K562 (cell line): Measurements from ENCODE around the gene MSH2. TPM values are rescaled to one million over a fixed set of nuclear protein-coding genes. Genes with fewer than 3 reads are reported as not detected.

Experiments used
- ATAC-seq: fragments of 200-7000 bp; cut with Tn5 transposase; 3 replicates; pipeline ENCODE4 v1.9.1; 2020; ENCODE audit warnings: moderate library complexity
- BruUV-seq: library from RNA; stranded (reverse); fragments of 400-500 nt; replicated peaks from 2 replicates; lab custom pipeline; 2021; lab: Mats Ljungman, UMichigan
- CTCF ChIA-PET: fragments of 300-600 bp; formaldehyde crosslinking; extraction: SDS; loops from one replicate; lab custom pipeline; 2021; ENCODE audit warnings: low intra/inter-chr PET ratio; lab: Yijun Ruan, JAX
- POLR2A ChIA-PET: fragments of 300-600, 350-650 bp; sonication (Branson Sonifier 250); formaldehyde crosslinking; extraction: SDS; loops from one replicate; lab custom pipeline; 2021; ENCODE audit warnings: antibody characterized with exemption, inconsistent platforms; lab: Yijun Ruan, JAX
- DNase-seq, 4 experiments: peaks; one replicate each; pipeline versions ENCODE4 v3.0.0 to v3.0.0-alpha.2; 2011 to 2018; ENCODE audit warnings: low spot score in 3 of 4, mixed read lengths in 3 of 4; ENCODE audit errors: extremely low read depth in 1 of 4
- FAIRE-seq: peaks from 2 replicates; lab custom pipeline; 2011; peaks lifted over from hg19 to GRCh38; lab: Jason Lieb, UNC
- H2AFZ ChIP-seq: 2 replicates; pipeline ENCODE4 v1.6.0; 2011; ENCODE audit warnings: low read depth, low read length, control low read depth, inconsistent platforms
- H3K27ac ChIP-seq: fragments of 200-600 bp; 3 replicates; pipeline ENCODE4 v1.8.0; 2011; ENCODE audit warnings: low read depth, mild to moderate bottlenecking, control low read depth, inconsistent platforms, low read length, moderate library complexity, mixed read lengths; ENCODE audit errors: extremely low read depth
- H3K27me3 ChIP-seq, 2 experiments: fragments of 300-600 bp in 1 of 2; 2 replicates in 1 of 2; 3 replicates in 1 of 2; pipeline versions ENCODE4 v1.6.0 to v1.8.0; 2011; ENCODE audit warnings: inconsistent platforms in 2 of 2, low read length in 2 of 2, mild to moderate bottlenecking in 1 of 2, mixed read lengths in 1 of 2, moderate library complexity in 1 of 2; ENCODE audit not compliant: control insufficient read depth in 2 of 2, insufficient read depth in 2 of 2
- H3K36me3 ChIP-seq: fragments of 300-600 bp; 3 replicates; pipeline ENCODE4 v1.8.0; 2011; ENCODE audit warnings: mild to moderate bottlenecking, low read length, inconsistent platforms; ENCODE audit not compliant: control insufficient read depth, insufficient read depth
- H3K4me1 ChIP-seq, 2 experiments: fragments of 200-600 bp in 1 of 2; replicated peaks in 1 of 2; 2 replicates in 1 of 2; 3 replicates in 1 of 2; pipeline versions ENCODE4 v1.5.1 to v1.8.0; 2011; ENCODE audit warnings: inconsistent platforms in 2 of 2, low read length in 2 of 2, mild to moderate bottlenecking in 1 of 2, mixed read lengths in 1 of 2, moderate library complexity in 1 of 2; ENCODE audit not compliant: control insufficient read depth in 2 of 2, insufficient read depth in 2 of 2
- H3K4me2 ChIP-seq: 2 replicates; pipeline ENCODE4 v1.6.1; 2011; ENCODE audit warnings: low read length, control low read depth, inconsistent platforms, mixed read lengths; ENCODE audit not compliant: insufficient read depth
- H3K4me3 ChIP-seq: fragments of 200-600 bp; sonication (generic), shearing (Covaris generic); 2 replicates; pipeline ENCODE4 v1.5.1; 2016; ENCODE audit warnings: control low read depth, inconsistent platforms
- H3K79me2 ChIP-seq: fragments of 200-600 bp; 3 replicates; pipeline ENCODE4 v1.8.0; 2011; ENCODE audit warnings: low read length, inconsistent platforms; ENCODE audit not compliant: control insufficient read depth, insufficient read depth
- H3K9ac ChIP-seq, 2 experiments: 2 replicates each; pipeline versions ENCODE4 v1.6.0 to v1.6.1; 2011; ENCODE audit warnings: low read depth in 2 of 2, low read length in 2 of 2, control low read depth in 1 of 2, inconsistent platforms in 1 of 2, mild to moderate bottlenecking in 1 of 2, mixed read lengths in 1 of 2; ENCODE audit not compliant: insufficient read depth in 1 of 2
- H3K9me1 ChIP-seq: one replicate; pipeline ENCODE4 v1.6.0; 2011; ENCODE audit warnings: inconsistent platforms, mild to moderate bottlenecking, low read length, moderate library complexity; ENCODE audit not compliant: control insufficient read depth, insufficient read depth
- H3K9me3 ChIP-seq: replicated peaks from 2 replicates; pipeline ENCODE4 v1.5.1; 2011; ENCODE audit warnings: low read depth, low read length, inconsistent platforms; ENCODE audit not compliant: control insufficient read depth, insufficient read depth
- H4K20me1 ChIP-seq: replicated peaks from 2 replicates; pipeline ENCODE4 v1.6.1; 2011; ENCODE audit warnings: low read length, inconsistent platforms, mixed read lengths; ENCODE audit not compliant: control insufficient read depth, insufficient read depth
- ESRRA ChIP-seq: fragments of 450-650 bp; IDR thresholded peaks from 2 replicates; pipeline ENCODE4 v1.6.1; 2014; ENCODE audit warnings: low read depth, mild to moderate bottlenecking, moderate library complexity, borderline replicate concordance
- GABPB1 ChIP-seq: sonication (generic); formaldehyde crosslinking; IDR thresholded peaks from 2 replicates; pipeline ENCODE4 v1.8.0; 2022; ENCODE audit warnings: mild to moderate bottlenecking, missing genetic modification reagents
- POLR3A ChIP-seq: IDR thresholded peaks from 2 replicates; pipeline ENCODE4 v1.6.1; 2011; ENCODE audit warnings: borderline replicate concordance, mild to moderate bottlenecking, moderate library complexity; ENCODE audit not compliant: insufficient read length, insufficient read depth; ENCODE audit errors: extremely low read depth
- ZNF324 ChIP-seq: fragments of 250-450 bp; sonication (Bioruptor Pico); IDR thresholded peaks from 2 replicates; pipeline ENCODE4 v1.4.0; 2020; ENCODE audit warnings: mild to moderate bottlenecking
- ZNF347 ChIP-seq: fragments of 450-650 bp; formaldehyde crosslinking; IDR thresholded peaks from 2 replicates; pipeline ENCODE4 v1.4.0; 2020; ENCODE audit warnings: low read depth, mild to moderate bottlenecking, moderate library complexity
- ZNF408 ChIP-seq: fragments of 250-450 bp; sonication (Bioruptor Pico); IDR thresholded peaks from 2 replicates; pipeline ENCODE4 v1.4.0; 2020; ENCODE audit warnings: low read depth, mild to moderate bottlenecking, moderate library complexity
- WGBS: fragments of 100-300 bp; shearing (Covaris generic); methylation state at CpG from one replicate; pipeline ENCODE4 v1.1.6; 2016; ENCODE audit warnings: low coverage, mixed read lengths; ENCODE audit not compliant: insufficient coverage; ENCODE audit errors: missing lambda C conversion rate; 5-methylcytosine and 5-hydroxymethylcytosine counted together
- in situ Hi-C: fragments of 300-500 bp; cut with MboI; formaldehyde crosslinking; loops from 4 replicates; pipeline ENCODE4 v1.15.0; 2018; ENCODE audit warnings: inconsistent platforms, mixed read lengths
- intact Hi-C: fragments of 100-400 bp; cut with micrococcal nuclease; formaldehyde crosslinking; loops from 2 replicates; pipeline ENCODE4 v1.14.2; 2022
- polyA plus RNA-seq, 8 experiments: library from polyadenylated mRNA; depleted of rRNA in 4 of 8; stranded (reverse) in 5 of 8; unstranded in 3 of 8; fragments of >200 nt; fragmentation: Nextera tagmentation in 2 of 8; fragmentation: Illumina TruSeq in 1 of 8; extraction: Ambion mirVana in 2 of 8; extraction: Trizol in 1 of 8; gene quantifications; 2 replicates each; pipeline versions ENCODE4 v1.2.1 to v1.2.3, GENCODE V29; 2011 to 2014; ENCODE audit warnings: inconsistent platforms in 1 of 8, missing spikeins in 1 of 8
- total RNA-seq, 7 experiments: library from RNA; depleted of rRNA in 6 of 7; stranded (reverse); fragments of >200 nt in 6 of 7; fragmentation: Illumina TruSeq in 2 of 7; extraction: Trizol in 2 of 7; gene quantifications; 2 replicates each; pipeline versions ENCODE4 v1.2.1 to v1.2.3, GENCODE V29; 2011 to 2021; ENCODE audit warnings: low replicate concordance in 1 of 7

Gene MSH2
- total and polyA plus RNA-seq, 9 of the 15 experiments (the other 6 are each of a cell fraction or from before 2014, with no cell fraction given) = 51.8 to 139 (median 113) TPM

DNA sequence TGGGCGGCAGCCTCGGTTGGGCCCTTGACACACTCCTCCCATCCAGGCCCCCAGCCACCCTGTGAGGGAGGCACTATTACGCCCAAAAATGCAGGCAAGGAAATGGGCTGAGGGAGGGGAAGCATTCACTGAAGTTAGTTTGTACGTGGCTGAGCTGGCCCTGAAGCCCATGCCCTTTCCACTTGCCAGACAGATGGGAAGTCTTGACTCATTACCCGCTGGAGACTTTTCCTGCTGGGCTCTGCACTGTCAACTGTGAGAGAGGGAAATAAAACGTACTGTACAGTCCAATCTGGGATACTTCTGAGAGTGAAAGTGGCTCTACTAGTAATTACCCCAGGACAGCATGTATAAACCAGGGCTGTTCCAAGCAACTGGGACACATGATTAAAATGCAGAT is 125.9 kb downstream of the MSH2 start:
- Histone ChIP-seq H3K36me3 (no peaks in the 10 kb centered on the region), H3K27ac (no peak overlapping the region), H3K9me1 (no peaks in the 10 kb centered on the region), H3K9ac (no peak overlapping the region), H3K4me1 (peaks cover 2 to 4% of the 10 kb centered on the region in 2 experiments; a peak in 3 of 5 replicates), H3K4me2 (no peak overlapping the region), H4K20me1 (no peaks in the 10 kb centered on the region), H3K4me3 (no peak overlapping the region), H3K9me3 (no peaks in the 10 kb centered on the region), H3K27me3 (peaks cover 11 to 48% of the 10 kb centered on the region in 2 experiments; a peak in 3 of 5 replicates), H3K79me2 (no peaks in the 10 kb centered on the region), H2AFZ (no peak overlapping the region)
- intact Hi-C loops (no loop called here), in situ Hi-C loops (no loop called here)
- ChIA-PET POLR2A (interaction anchor here (0.9 kb wide), 1 partner anchor 17 kb away, joined by 4 read pairs; no protein-coding TSS in a partner anchor), CTCF (no interaction called here)
- ATAC-seq (no peak), DNase-seq (no peak), FAIRE-seq (no peak)
- 1% methylated on average over 6 of the region's 6 CpGs for WGBS
- TF ChIP-seq ESRRA (no peak), ZNF408 (CRISPR knock-in tag) (no peak), ZNF347 (CRISPR knock-in tag) (no peak), GABPB1 (CRISPR knock-in tag) (no peak)
- no TSS peak for BruUV-seq

DNA sequence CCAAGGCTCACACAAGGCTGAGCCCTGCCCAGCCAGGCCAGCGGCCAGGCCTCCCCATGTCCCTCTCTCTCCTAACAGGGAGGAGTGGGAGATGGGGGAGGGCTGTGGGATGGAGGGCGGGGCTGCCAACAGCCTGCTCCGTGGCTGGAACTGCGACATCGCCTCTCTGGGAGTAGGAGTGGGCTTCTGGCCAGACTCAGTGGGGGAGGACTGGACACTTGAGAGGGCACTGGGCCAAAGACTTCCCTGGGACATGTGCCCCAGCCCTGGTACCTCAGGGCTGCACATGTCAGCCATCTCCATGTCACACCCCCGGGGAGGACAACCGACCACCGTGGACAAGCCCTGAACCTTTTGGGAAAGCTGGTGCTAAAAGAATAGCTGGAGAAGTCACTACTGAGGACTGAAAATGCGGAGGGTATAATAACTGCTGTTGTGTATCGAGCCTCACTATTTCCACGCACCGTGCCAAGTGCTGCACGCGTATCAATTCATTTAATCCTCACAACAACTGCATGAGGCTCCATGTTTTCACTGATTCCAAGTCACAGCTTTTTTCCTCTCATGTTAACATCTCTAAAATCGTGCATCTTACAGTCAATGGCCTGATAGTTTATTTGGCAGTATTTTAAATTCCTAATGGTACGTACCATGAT is 127.3 kb downstream of the MSH2 start:
- no peak overlapping the region for H3K4me3 ChIP-seq
- 18% methylated on average over 11 of the region's 16 CpGs for WGBS
- no peaks in the 10 kb centered on the region for H3K36me3 ChIP-seq
- no peak overlapping the region; a peak in 1 of 4 replicates for H3K9ac ChIP-seq
- ATAC-seq = no peak
- no peak overlapping the region for H3K27ac ChIP-seq
- in situ Hi-C loops (no loop called here), intact Hi-C loops (no loop called here)
- H2AFZ ChIP-seq = no peak overlapping the region
- no peak for FAIRE-seq
- peaks cover 2 to 4% of the 10 kb centered on the region in 2 experiments; a peak in 3 of 5 replicates for H3K4me1 ChIP-seq
- ChIA-PET CTCF (no interaction called here), POLR2A (interaction anchor here (0.7 kb wide), 1 partner anchor 29 kb away, joined by 4 read pairs; no protein-coding TSS in a partner anchor)
- H3K79me2 ChIP-seq = no peaks in the 10 kb centered on the region
- H3K4me2 ChIP-seq = no peak overlapping the region
- no peaks in the 10 kb centered on the region; the same call in 1 of the 2 replicates for H4K20me1 ChIP-seq
- DNase-seq = no peak
- H3K27me3 ChIP-seq = peaks cover 11 to 54% of the 10 kb centered on the region in 2 experiments; a peak in 3 of 5 replicates
- BruUV-seq = no TSS peak
- no peaks in the 10 kb centered on the region for H3K9me1 ChIP-seq
- no peaks in the 10 kb centered on the region for H3K9me3 ChIP-seq
- TF ChIP-seq POLR3A (no peak), ZNF324 (CRISPR knock-in tag) (no peak)
